Activated CD8-positive, alpha-beta T cell treated with anti-CD3 and anti-CD28 coated beads for 36 hours (primary cell): ENCODE results near the gene ASRGL1. TPM values are rescaled to one million over a fixed set of nuclear protein-coding genes. Genes with fewer than 3 reads are reported as not detected.

Source experiments
- ATAC-seq: fragments of 200-7000 bp; cut with Tn5 transposase; one replicate; pipeline ENCODE4 v1.10.0; 2021; ENCODE audit warnings: mild to moderate bottlenecking, moderate library complexity
- CTCF ChIA-PET: fragments of 350-600 bp; sonication (Branson Sonifier 250); formaldehyde crosslinking; loops from one replicate; lab custom pipeline; 2021; ENCODE audit warnings: antibody characterized with exemption; lab: Charles Lee
- POLR2A ChIA-PET: fragments of 350-600 bp; sonication (Branson Sonifier 250); formaldehyde crosslinking; loops from one replicate; lab custom pipeline; 2021; ENCODE audit warnings: antibody characterized with exemption; lab: Charles Lee
- DNase-seq: peaks from one replicate; pipeline ENCODE4 v3.0.0-alpha.2; 2020
- H3K27ac Mint-ChIP-seq: one replicate; pipeline ENCODE4 v1.8.0; 2021; ENCODE audit warnings: mild to moderate bottlenecking, mixed read lengths
- H3K27me3 Mint-ChIP-seq: one replicate; pipeline ENCODE4 v1.8.0; 2021; ENCODE audit warnings: mixed read lengths
- H3K36me3 Mint-ChIP-seq: one replicate; pipeline ENCODE4 v1.8.0; 2021; ENCODE audit warnings: low read depth, mixed read lengths
- H3K4me1 Mint-ChIP-seq: one replicate; pipeline ENCODE4 v1.8.0; 2021; ENCODE audit warnings: low read depth, mixed read lengths
- H3K4me3 Mint-ChIP-seq: one replicate; pipeline ENCODE4 v1.8.0; 2021; ENCODE audit warnings: mild to moderate bottlenecking, moderate library complexity, mixed read lengths
- H3K9me3 Mint-ChIP-seq: one replicate; pipeline ENCODE4 v1.8.0; 2021; ENCODE audit warnings: mixed read lengths
- intact Hi-C: fragments of 100-400 bp; cut with micrococcal nuclease; formaldehyde crosslinking; loops from one replicate; pipeline ENCODE4 v1.10.0; 2022
- total RNA-seq, 2 experiments: library from RNA; stranded (reverse); gene quantifications; one replicate each; pipeline ENCODE4 v1.2.3, GENCODE V29; 2021
- TF ChIP-seq, protein P1 (sequence below): fragments of 200-600 bp; IDR thresholded peaks from one replicate; pipeline ENCODE4 v1.8.0; 2022; ENCODE audit warnings: antibody characterized with exemption, mild to moderate bottlenecking

The ASRGL1 gene
- total RNA-seq, 2 experiments from 2014 or later = 6.4 to 6.7 TPM

- intact Hi-C loops = no loop called here
- POLR2A ChIA-PET = interaction anchor here (0.9 kb wide), 1 partner anchor 11 kb away, joined by 4 read pairs; no protein-coding TSS in a partner anchor
- DNase-seq = no peak
Measured at GRCh38 chr11:62390722-62391121, 53.5 kb downstream of the ASRGL1 start.

DNA sequence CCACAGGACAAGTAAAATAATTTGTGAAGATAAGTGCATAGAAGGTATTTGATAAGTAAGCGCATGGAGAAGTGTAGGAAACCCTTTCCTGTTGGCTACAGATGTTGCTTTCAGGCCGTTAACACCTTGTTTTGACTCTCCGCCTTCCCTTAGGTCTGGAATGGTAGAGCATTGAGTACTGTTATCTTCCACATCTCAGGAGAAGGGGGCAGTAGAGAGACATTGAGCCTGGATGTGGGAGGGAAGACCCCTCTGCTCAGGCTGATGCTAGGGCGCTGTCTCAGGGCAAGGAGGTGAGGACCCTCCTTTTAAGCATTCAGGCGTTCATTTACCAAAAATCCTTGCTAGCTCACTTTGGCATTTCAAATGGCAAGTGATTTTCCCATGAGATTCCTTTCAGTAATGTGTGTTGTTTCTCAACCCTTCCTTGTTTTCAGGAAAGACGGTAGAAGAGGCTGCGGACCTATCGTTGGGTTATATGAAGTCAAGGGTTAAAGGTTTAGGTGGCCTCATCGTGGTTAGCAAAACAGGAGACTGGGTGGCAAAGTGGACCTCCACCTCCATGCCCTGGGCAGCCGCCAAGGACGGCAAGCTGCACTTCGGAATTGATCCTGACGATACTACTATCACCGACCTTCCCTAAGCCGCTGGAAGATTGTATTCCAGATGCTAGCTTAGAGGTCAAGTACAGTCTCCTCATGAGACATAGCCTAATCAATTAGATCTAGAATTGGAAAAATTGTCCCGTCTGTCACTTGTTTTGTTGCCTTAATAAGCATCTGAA lies 54.6 kb downstream of the ASRGL1 start:
- Mint-ChIP-seq H3K36me3 (no peaks in the 10 kb centered on the region), H3K4me3 (no peak overlapping the region), H3K9me3 (no peaks in the 10 kb centered on the region), H3K4me1 (peaks cover 11% of the 10 kb centered on the region), H3K27me3 (no peaks in the 10 kb centered on the region), H3K27ac (no peak overlapping the region)
- no peak for ATAC-seq
- no peak for DNase-seq
- intact Hi-C loops = no loop called here
- TF ChIP-seq, protein P1, sequence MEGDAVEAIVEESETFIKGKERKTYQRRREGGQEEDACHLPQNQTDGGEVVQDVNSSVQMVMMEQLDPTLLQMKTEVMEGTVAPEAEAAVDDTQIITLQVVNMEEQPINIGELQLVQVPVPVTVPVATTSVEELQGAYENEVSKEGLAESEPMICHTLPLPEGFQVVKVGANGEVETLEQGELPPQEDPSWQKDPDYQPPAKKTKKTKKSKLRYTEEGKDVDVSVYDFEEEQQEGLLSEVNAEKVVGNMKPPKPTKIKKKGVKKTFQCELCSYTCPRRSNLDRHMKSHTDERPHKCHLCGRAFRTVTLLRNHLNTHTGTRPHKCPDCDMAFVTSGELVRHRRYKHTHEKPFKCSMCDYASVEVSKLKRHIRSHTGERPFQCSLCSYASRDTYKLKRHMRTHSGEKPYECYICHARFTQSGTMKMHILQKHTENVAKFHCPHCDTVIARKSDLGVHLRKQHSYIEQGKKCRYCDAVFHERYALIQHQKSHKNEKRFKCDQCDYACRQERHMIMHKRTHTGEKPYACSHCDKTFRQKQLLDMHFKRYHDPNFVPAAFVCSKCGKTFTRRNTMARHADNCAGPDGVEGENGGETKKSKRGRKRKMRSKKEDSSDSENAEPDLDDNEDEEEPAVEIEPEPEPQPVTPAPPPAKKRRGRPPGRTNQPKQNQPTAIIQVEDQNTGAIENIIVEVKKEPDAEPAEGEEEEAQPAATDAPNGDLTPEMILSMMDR = no peak
- ChIA-PET POLR2A (interaction anchor here (0.9 to 1.0 kb wide), 2 partner anchors 33 to 99 kb away, joined by 3 read pairs; no protein-coding TSS in a partner anchor), CTCF (interaction anchor here (2.1 to 9.0 kb wide), 3 partner anchors 10 to 152 kb away, joined by 8 to 72 read pairs (median 59); no protein-coding TSS in a partner anchor)

More at GRCh38 chr11:62390722-62391121, 53.5 kb downstream of the ASRGL1 start:
- no peak overlapping the region for H3K27ac Mint-ChIP-seq
- CTCF ChIA-PET = interaction anchor here (1.3 to 9.0 kb wide), 2 partner anchors 33 to 153 kb away, joined by 6 to 72 read pairs; no protein-coding TSS in a partner anchor
- no peaks in the 10 kb centered on the region for H3K9me3 Mint-ChIP-seq
- TF ChIP-seq, protein P1 = no peak
- H3K27me3 Mint-ChIP-seq = no peaks in the 10 kb centered on the region
- no peak for ATAC-seq
- H3K4me1 Mint-ChIP-seq = peaks cover 14% of the 10 kb centered on the region
- no peaks in the 10 kb centered on the region for H3K36me3 Mint-ChIP-seq
- no peak overlapping the region for H3K4me3 Mint-ChIP-seq

DNA sequence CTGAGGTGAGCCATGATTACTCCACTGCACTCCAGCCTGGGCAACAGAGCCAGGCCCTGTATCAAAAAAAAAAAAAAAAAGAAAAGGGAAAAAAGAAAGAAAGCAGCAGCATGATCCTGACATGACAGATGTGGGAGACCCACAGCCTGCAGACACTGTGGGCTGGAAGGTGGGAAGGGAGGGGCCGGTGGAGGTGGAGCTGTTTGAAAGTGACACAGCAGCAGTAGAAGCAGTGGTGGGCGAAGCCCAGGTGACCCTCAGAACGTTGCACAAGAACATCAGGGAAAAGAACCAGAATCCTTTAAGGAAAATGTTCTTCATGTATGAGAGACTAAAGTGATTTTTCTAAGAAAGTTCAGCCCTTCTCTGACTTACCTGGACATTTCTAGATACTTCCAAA lies 55.3 kb downstream of the ASRGL1 start:
- ATAC-seq = no peak
- DNase-seq = no peak
- Mint-ChIP-seq H3K27ac (no peak overlapping the region), H3K4me3 (no peak overlapping the region), H3K36me3 (no peaks in the 10 kb centered on the region), H3K4me1 (peaks cover 8% of the 10 kb centered on the region), H3K9me3 (no peaks in the 10 kb centered on the region), H3K27me3 (no peaks in the 10 kb centered on the region)
- intact Hi-C loops = no loop called here
- ChIA-PET CTCF (interaction anchor here (1.5 to 9.0 kb wide), 4 partner anchors 11 to 151 kb away, joined by 5 to 72 read pairs (median 34); no protein-coding TSS in a partner anchor), POLR2A (interaction anchor here (0.9 to 1.0 kb wide), 2 partner anchors 32 to 98 kb away, joined by 3 read pairs; no protein-coding TSS in a partner anchor)
- TF ChIP-seq, protein P1 = no peak

GRCh38 chr11:62393061-62393611 lies 55.9 kb downstream of the ASRGL1 start:
- no peaks in the 10 kb centered on the region for H3K27me3 Mint-ChIP-seq
- H3K36me3 Mint-ChIP-seq = peaks cover 2% of the 10 kb centered on the region
- no peak overlapping the region for H3K27ac Mint-ChIP-seq
- peak; percentile 37 for ATAC-seq
- TF ChIP-seq, protein P1 = peak; percentile 8
- CTCF ChIA-PET = interaction anchor here (0.6 to 9.0 kb wide), 10 partner anchors 8 to 302 kb away, joined by 3 to 72 read pairs (median 4); no protein-coding TSS in a partner anchor
- no peak overlapping the region for H3K4me3 Mint-ChIP-seq
- H3K9me3 Mint-ChIP-seq = no peaks in the 10 kb centered on the region
- peak; percentile 24 for DNase-seq
- POLR2A ChIA-PET = interaction anchor here (0.9 to 1.0 kb wide), 2 partner anchors 32 to 98 kb away, joined by 3 read pairs; no protein-coding TSS in a partner anchor
- H3K4me1 Mint-ChIP-seq = peaks cover 8% of the 10 kb centered on the region
- intact Hi-C loops = no loop called here
